Loucy (cell line): ENCODE measurements around the gene GRIK2.

Experiments
- H2AFZ ChIP-seq: fragments of 200-600 bp; sonication (generic); 2 replicates; pipeline ENCODE4 v1.6.0; 2016; ENCODE audit warnings: antibody characterized with exemption, mild to moderate bottlenecking, low read length, moderate library complexity
- H3F3A ChIP-seq: fragments of 200-600 bp; 2 replicates; pipeline ENCODE4 v1.6.0; 2016; ENCODE audit warnings: antibody characterized with exemption, low read depth, mild to moderate bottlenecking
- H3K27me3 ChIP-seq: fragments of 200-600 bp; sonication (generic); 2 replicates; pipeline ENCODE4 v1.6.1; 2014; ENCODE audit warnings: low read length, mild to moderate bottlenecking; ENCODE audit not compliant: insufficient read depth, poor library complexity, severe bottlenecking
- H3K36me3 ChIP-seq: fragments of 200-600 bp; sonication (generic); 2 replicates; pipeline ENCODE4 v1.6.1; 2016; ENCODE audit warnings: low read length; ENCODE audit not compliant: insufficient read depth
- H3K4me1 ChIP-seq: fragments of 200-600 bp; sonication (generic); 2 replicates; pipeline ENCODE4 v1.5.1; 2014; ENCODE audit warnings: low read length, mild to moderate bottlenecking; ENCODE audit not compliant: insufficient read depth, poor library complexity, severe bottlenecking
- H3K4me2 ChIP-seq: fragments of 200-600 bp; sonication (generic); 2 replicates; pipeline ENCODE4 v1.6.0; 2014; ENCODE audit warnings: antibody characterized with exemption, low read length, low read depth, mild to moderate bottlenecking; ENCODE audit not compliant: poor library complexity, severe bottlenecking
- H3K4me3 ChIP-seq: fragments of 200-600 bp; sonication (generic); 2 replicates; pipeline ENCODE4 v1.5.1; 2014; ENCODE audit warnings: low read length, mild to moderate bottlenecking, mixed read lengths; ENCODE audit not compliant: poor library complexity, severe bottlenecking
- H3K79me2 ChIP-seq: fragments of 200-600 bp; sonication (generic); 2 replicates; pipeline ENCODE4 v1.6.1; 2014; ENCODE audit warnings: low read length; ENCODE audit not compliant: insufficient read depth
- H3K9ac ChIP-seq: fragments of 200-600 bp; sonication (generic); 2 replicates; pipeline ENCODE4 v1.6.0; 2014; ENCODE audit warnings: mild to moderate bottlenecking, low read depth, low read length, moderate library complexity; ENCODE audit not compliant: poor library complexity, severe bottlenecking
- H3K9me2 ChIP-seq: fragments of 200-600 bp; sonication (generic); replicated peaks from 2 replicates; pipeline ENCODE4 v1.6.1; 2016; ENCODE audit warnings: low read depth, low read length, mixed read lengths
- H3K9me3 ChIP-seq: fragments of 200-600 bp; sonication (generic); 2 replicates; pipeline ENCODE4 v1.6.1; 2014; ENCODE audit warnings: mild to moderate bottlenecking, antibody characterized with exemption, low read length, low read depth; ENCODE audit not compliant: insufficient read depth
- H4K20me1 ChIP-seq: fragments of 200-600 bp; sonication (generic); 2 replicates; pipeline ENCODE4 v1.6.0; 2014; ENCODE audit warnings: antibody characterized with exemption, low read length, mild to moderate bottlenecking; ENCODE audit not compliant: insufficient read depth, poor library complexity, severe bottlenecking
- CTCF ChIP-seq: fragments of 200-600 bp; sonication (generic); conservative IDR thresholded peaks from 2 replicates; pipeline ENCODE4 v1.5.1; 2014; ENCODE audit warnings: mild to moderate bottlenecking, antibody characterized with exemption, low read length
- EZH2phosphoT487 ChIP-seq: fragments of 200-600 bp; IDR thresholded peaks from 2 replicates; pipeline ENCODE4 v1.6.1; 2018; ENCODE audit warnings: antibody characterized with exemption, mild to moderate bottlenecking, moderate library complexity, borderline replicate concordance

Gene GRIK2

GRCh38 chr6:101398716-101399615, 5.5 kb downstream of the GRIK2 start:
- Histone ChIP-seq H3K9me2 (no peaks in the 10 kb centered on the region), H3K4me3 (no peak overlapping the region), H3K27me3 (no peaks in the 10 kb centered on the region), H3K79me2 (no peaks in the 10 kb centered on the region), H3K4me1 (no peaks in the 10 kb centered on the region), H3K36me3 (no peaks in the 10 kb centered on the region), H4K20me1 (no peaks in the 10 kb centered on the region), H3K9ac (no peak overlapping the region), H2AFZ (no peak overlapping the region), H3K9me3 (no peaks in the 10 kb centered on the region), H3K4me2 (no peak overlapping the region), H3F3A (no peaks in the 10 kb centered on the region)
- no peak for TF ChIP-seq CTCF
- TF ChIP-seq EZH2phosphoT487: no peak

GRCh38 chr6:101399616-101400162, 6.2 kb downstream of the GRIK2 start:
- TF ChIP-seq EZH2phosphoT487: no peak
- no peak for TF ChIP-seq CTCF
- Histone ChIP-seq H3K4me2 (no peak overlapping the region), H3K4me1 (no peaks in the 10 kb centered on the region), H3F3A (no peaks in the 10 kb centered on the region), H4K20me1 (no peaks in the 10 kb centered on the region), H3K9me3 (no peaks in the 10 kb centered on the region), H2AFZ (no peak overlapping the region), H3K9me2 (no peaks in the 10 kb centered on the region), H3K9ac (no peak overlapping the region), H3K79me2 (no peaks in the 10 kb centered on the region), H3K4me3 (no peak overlapping the region), H3K36me3 (no peaks in the 10 kb centered on the region), H3K27me3 (no peaks in the 10 kb centered on the region)

GRCh38 chr6:101400326-101401135, 7.0 kb downstream of the GRIK2 start:
- Histone ChIP-seq H3K9me2 (no peaks in the 10 kb centered on the region), H3K4me3 (no peak overlapping the region), H3K27me3 (no peaks in the 10 kb centered on the region), H4K20me1 (no peaks in the 10 kb centered on the region), H3K4me1 (no peaks in the 10 kb centered on the region), H3K9me3 (no peaks in the 10 kb centered on the region), H3K4me2 (no peak overlapping the region), H3K36me3 (no peaks in the 10 kb centered on the region), H2AFZ (no peak overlapping the region), H3K79me2 (no peaks in the 10 kb centered on the region), H3K9ac (no peak overlapping the region), H3F3A (no peaks in the 10 kb centered on the region)
- TF ChIP-seq EZH2phosphoT487 (no peak), CTCF (no peak)
